ENCODE measurements around the gene SMYD3.
"Not testable (repeated sequence)": the region's sequence is repeated elsewhere in the genome, so short reads cannot be mapped to it uniquely, and the experiment has no call there.

The SMYD3 gene

GRCh38 chr1:246329900-246330299 lies 177.2 kb downstream of the SMYD3 start:
- no peak for TF ChIP-seq Cebpa-rat (IDR thresholded peaks at IDR 0.05)
- Histone ChIP-seq H4K20me1 (no peaks in the 10 kb centered on the region), H3K4me1 (peaks cover 0 to 23% (median 0%) of the 10 kb centered on the region in 10 experiments; a peak in 6 of 20 replicates), H3K4me2 (no peak overlapping the region), H3K4me3 (no peak overlapping the region), H3K9me3 (replicated peaks in 1 of 11) (peaks cover 5 to 12% (median 9%) of the 10 kb centered on the region in 11 experiments; a peak in 15 of 22 replicates), H3K36me3 (peaks cover 10 to 42% (median 23%) of the 10 kb centered on the region in 11 experiments; a peak in 20 of 22 replicates), H3K27ac (no peak overlapping the region), H3K27me3 (no peaks in the 10 kb centered on the region), H3K9ac (no peak overlapping the region)

DNA sequence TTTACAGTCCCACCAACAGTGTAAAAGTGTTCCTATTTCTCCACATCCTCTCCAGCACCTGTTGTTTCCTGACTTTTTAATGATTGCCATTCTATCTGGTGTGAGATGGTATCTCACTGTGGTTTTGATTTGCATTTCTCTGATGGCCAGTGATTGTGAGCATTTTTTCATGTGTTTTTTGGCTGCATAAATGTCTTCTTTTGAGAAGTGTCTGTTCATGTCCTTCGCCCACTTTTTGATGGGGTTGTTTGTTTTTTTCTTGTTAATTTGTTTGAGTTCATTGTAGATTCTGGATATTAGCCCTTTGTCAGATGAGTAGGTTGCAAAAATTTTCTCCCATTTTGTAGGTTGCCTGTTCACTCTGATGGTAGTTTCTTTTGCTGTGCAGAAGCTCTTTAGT lies 177.8 kb downstream of the SMYD3 start:
- peaks cover 0 to 22% (median 0%) of the 10 kb centered on the region in 10 experiments; a peak in 6 of 20 replicates for H3K4me1 ChIP-seq
- not testable (repeated sequence) for H3K4me3 ChIP-seq, H4K20me1 ChIP-seq, H3K9ac ChIP-seq, H3K27ac ChIP-seq, H3K4me2 ChIP-seq, H3K27me3 ChIP-seq
- peaks cover 7 to 39% (median 21%) of the 10 kb centered on the region in 11 experiments; a peak in 20 of 22 replicates for H3K36me3 ChIP-seq
- H3K9me3 ChIP-seq (replicated peaks in 1 of 11): peaks cover 5 to 12% (median 9%) of the 10 kb centered on the region in 11 experiments; a peak in 15 of 22 replicates

DNA sequence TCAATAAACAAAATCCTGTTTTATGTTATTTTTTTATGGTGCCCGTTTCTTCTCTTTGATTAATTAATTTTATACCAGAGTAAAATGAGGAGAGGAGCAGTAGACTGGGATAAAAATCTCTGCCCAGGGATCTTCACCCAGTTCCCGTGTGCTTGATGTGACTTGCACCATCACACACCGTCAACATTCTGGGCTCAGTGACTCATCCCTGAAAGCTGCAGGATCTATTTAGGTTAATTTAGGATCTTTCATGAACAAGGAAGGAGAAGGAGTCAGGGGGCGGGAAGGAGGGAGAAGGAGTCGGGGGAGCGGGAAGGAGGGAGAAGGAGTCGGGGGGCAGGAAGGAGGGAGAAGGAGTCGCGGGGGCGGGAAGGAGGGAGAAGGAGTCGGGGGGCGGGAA lies 182.4 kb downstream of the SMYD3 start:
- no peak for TF ChIP-seq Cebpa-rat (IDR thresholded peaks at IDR 0.05)
- Histone ChIP-seq H3K4me3 (no peak overlapping the region), H3K9me3 (replicated peaks in 1 of 11) (peaks cover 1 to 2% (median 2%) of the 10 kb centered on the region in 11 experiments; a peak in 14 of 22 replicates), H3K9ac (no peak overlapping the region), H4K20me1 (no peaks in the 10 kb centered on the region), H3K27ac (no peak overlapping the region), H3K27me3 (no peaks in the 10 kb centered on the region), H3K36me3 (peaks cover 2 to 22% (median 8%) of the 10 kb centered on the region in 11 experiments; a peak in 19 of 22 replicates), H3K4me1 (peaks cover 0 to 13% (median 8%) of the 10 kb centered on the region in 10 experiments; a peak in 10 of 20 replicates), H3K4me2 (no peak overlapping the region)

- H4K20me1 ChIP-seq; H3K27me3 ChIP-seq; H3K4me3 ChIP-seq; H3K9me3 ChIP-seq (replicated peaks in 1 of 11); H3K9ac ChIP-seq; H3K27ac ChIP-seq; H3K4me2 ChIP-seq: not testable (repeated sequence)
- Histone ChIP-seq H3K36me3 (peaks cover 0 to 20% (median 6%) of the 10 kb centered on the region in 11 experiments; a peak in 11 of 22 replicates), H3K4me1 (peaks cover 0 to 13% (median 8%) of the 10 kb centered on the region in 10 experiments; a peak in 10 of 20 replicates)
Observed at GRCh38 chr1:246324033-246324432, 183.0 kb downstream of the SMYD3 start.

GRCh38 chr1:246320286-246320685 lies 186.8 kb downstream of the SMYD3 start:
- Histone ChIP-seq H3K4me3 (no peak overlapping the region), H4K20me1 (no peaks in the 10 kb centered on the region), H3K9me3 (replicated peaks in 1 of 11) (no peaks in the 10 kb centered on the region), H3K4me2 (peak overlapping the region in 8 of 11 experiments; percentile 3 to 36 (median 24); a peak in 11 of 22 replicates), H3K9ac (no peak overlapping the region), H3K27me3 (no peaks in the 10 kb centered on the region), H3K27ac (no peak overlapping the region), H3K36me3 (peaks cover 0 to 7% (median 0%) of the 10 kb centered on the region in 11 experiments; a peak in 4 of 22 replicates), H3K4me1 (peaks cover 0 to 13% (median 8%) of the 10 kb centered on the region in 10 experiments; a peak in 10 of 20 replicates)
- TF ChIP-seq Cebpa-rat (IDR thresholded peaks at IDR 0.05): peak in 2 of 11 experiments; percentile 51 to 55; a peak in 2 of 22 replicates

DNA sequence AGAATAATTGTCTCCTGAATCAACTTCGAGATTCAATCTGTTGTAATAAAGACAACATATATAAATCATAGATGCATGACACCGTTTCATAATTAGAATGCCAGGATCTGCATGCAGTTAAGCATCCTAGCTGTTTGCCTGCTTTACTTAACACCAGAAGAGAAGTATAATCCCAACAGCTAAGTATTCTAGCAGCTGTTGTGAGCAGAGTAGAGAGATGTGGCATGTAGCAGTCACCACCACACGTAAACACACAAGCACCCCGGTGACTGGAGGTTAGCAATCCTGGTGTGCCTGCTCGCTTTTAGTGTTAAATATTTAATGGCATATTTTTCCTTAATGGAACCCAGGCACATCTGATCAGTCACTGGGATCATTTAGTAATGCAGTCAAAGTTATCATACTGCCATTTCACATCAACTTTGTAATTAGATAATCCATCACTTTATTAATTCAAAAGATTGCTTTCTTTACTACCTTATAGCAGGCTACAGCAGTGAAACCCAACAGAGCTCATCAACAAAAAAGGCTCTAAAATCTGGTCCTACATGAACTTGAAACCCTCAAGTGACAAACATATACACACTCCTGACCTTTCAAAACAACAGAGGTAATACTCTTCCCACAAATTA lies 187.9 kb downstream of the SMYD3 start:
- no peak overlapping the region for H3K4me2 ChIP-seq
- H3K36me3 ChIP-seq: peaks cover 0 to 3% (median 0%) of the 10 kb centered on the region in 11 experiments; a peak in 4 of 22 replicates
- peaks cover 0 to 20% (median 11%) of the 10 kb centered on the region in 10 experiments; a peak in 11 of 20 replicates for H3K4me1 ChIP-seq
- no peak overlapping the region for H3K4me3 ChIP-seq
- H4K20me1 ChIP-seq: no peaks in the 10 kb centered on the region
- no peak overlapping the region for H3K9ac ChIP-seq
- H3K27me3 ChIP-seq: no peaks in the 10 kb centered on the region
- H3K9me3 ChIP-seq (replicated peaks in 1 of 11): no peaks in the 10 kb centered on the region
- H3K27ac ChIP-seq: no peak overlapping the region
- TF ChIP-seq Cebpa-rat (IDR thresholded peaks at IDR 0.05): no peak

DNA sequence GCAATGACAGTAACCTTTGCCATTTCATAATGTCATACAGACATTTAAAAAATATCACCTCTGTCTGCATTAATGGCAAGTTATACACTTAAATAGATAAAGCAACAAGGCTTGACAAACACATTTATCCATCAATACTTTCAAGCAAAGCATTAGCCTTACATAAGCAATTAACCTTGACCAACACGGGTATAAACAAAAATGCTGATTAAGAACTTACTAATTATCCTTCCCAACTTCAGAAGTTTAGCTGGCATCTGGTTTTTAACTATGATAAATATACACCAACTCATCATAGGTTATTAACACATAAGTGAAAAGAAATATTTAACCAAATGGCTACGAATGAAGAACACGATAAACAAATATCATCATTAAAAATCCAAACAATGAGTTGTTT lies 188.5 kb downstream of the SMYD3 start:
- Histone ChIP-seq H3K9ac (no peak overlapping the region), H3K27ac (no peak overlapping the region), H4K20me1 (no peaks in the 10 kb centered on the region), H3K4me3 (no peak overlapping the region), H3K4me2 (no peak overlapping the region), H3K9me3 (replicated peaks in 1 of 11) (no peaks in the 10 kb centered on the region), H3K36me3 (no peaks in the 10 kb centered on the region), H3K27me3 (no peaks in the 10 kb centered on the region), H3K4me1 (peaks cover 0 to 20% (median 11%) of the 10 kb centered on the region in 10 experiments; a peak in 11 of 20 replicates)
- TF ChIP-seq Cebpa-rat (IDR thresholded peaks at IDR 0.05): no peak

DNA sequence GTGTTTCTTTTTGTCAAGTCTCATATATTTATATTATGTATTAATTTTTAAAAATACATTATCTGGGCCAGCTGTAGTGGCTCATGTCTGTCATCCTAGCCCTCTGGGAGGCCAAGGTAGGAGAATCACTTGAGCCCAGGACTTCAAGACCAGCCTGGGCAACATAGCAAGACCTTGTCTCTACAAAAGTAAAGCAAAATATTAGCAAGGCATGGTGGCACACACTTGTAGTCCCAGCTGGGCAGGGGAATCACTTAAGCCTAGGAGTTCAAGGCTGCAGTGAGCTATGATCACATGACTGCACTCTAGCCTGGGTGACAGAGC lies 189.1 kb downstream of the SMYD3 start:
- Histone ChIP-seq H3K9me3 (replicated peaks in 1 of 11) (no peaks in the 10 kb centered on the region), H3K4me3 (no peak overlapping the region), H4K20me1 (no peaks in the 10 kb centered on the region), H3K4me2 (no peak overlapping the region), H3K4me1 (peaks cover 0 to 20% (median 11%) of the 10 kb centered on the region in 10 experiments; a peak in 11 of 20 replicates), H3K9ac (no peak overlapping the region), H3K27ac (no peak overlapping the region), H3K27me3 (no peaks in the 10 kb centered on the region), H3K36me3 (no peaks in the 10 kb centered on the region; a peak in 1 of 22 replicates)
- TF ChIP-seq Cebpa-rat (IDR thresholded peaks at IDR 0.05): no peak

- H3K4me2 ChIP-seq: no peak overlapping the region
- H3K27me3 ChIP-seq: no peaks in the 10 kb centered on the region
- H3K4me1 ChIP-seq: peaks cover 0 to 20% (median 11%) of the 10 kb centered on the region in 10 experiments; a peak in 11 of 20 replicates
- no peaks in the 10 kb centered on the region; a peak in 1 of 22 replicates for H3K36me3 ChIP-seq
- no peaks in the 10 kb centered on the region for H4K20me1 ChIP-seq
- no peaks in the 10 kb centered on the region for H3K9me3 ChIP-seq (replicated peaks in 1 of 11)
- TF ChIP-seq Cebpa-rat (IDR thresholded peaks at IDR 0.05): no peak
- H3K4me3 ChIP-seq: no peak overlapping the region
- no peak overlapping the region for H3K9ac ChIP-seq
- H3K27ac ChIP-seq: no peak overlapping the region
Observed at GRCh38 chr1:246317332-246318035, 189.6 kb downstream of the SMYD3 start.

All from BLaER1 treated with 17β-estradiol and CSF1 and Interleukin-3, amounts not matched to agents 10 nM and 100 nM (cell line).